GM19463 (cell line): ENCODE results near the gene ORAI2.
A peak's percentile ranks its signal among the peaks of the same experiment; 100 is the strongest.
"Not testable (repeated sequence)": the region's sequence is repeated elsewhere in the genome, so short reads cannot be mapped to it uniquely, and the experiment has no call there.

Experiments
- ATAC-seq: cut with Tn5 transposase; IDR thresholded peaks from one replicate; pipeline ENCODE4 v1.9.1; 2021; ENCODE audit warnings: mild to moderate bottlenecking, moderate library complexity; ENCODE audit not compliant: unreplicated experiment

Gene ORAI2

GRCh38 chr7:102445674-102446071 is 12.3 kb downstream of the ORAI2 start:
- no peak for ATAC-seq

- ATAC-seq = no peak
Observed at GRCh38 chr7:102446387-102447156, 13.2 kb downstream of the ORAI2 start.

GRCh38 chr7:102447311-102447710 is 13.9 kb downstream of the ORAI2 start:
- no peak for ATAC-seq

GRCh38 chr7:102449136-102449535 is 15.8 kb downstream of the ORAI2 start:
- ATAC-seq = no peak

- ATAC-seq = peak; percentile 65
Observed at GRCh38 chr7:102450242-102450641, 16.9 kb downstream of the ORAI2 start.

GRCh38 chr7:102451371-102452054 is 18.1 kb downstream of the ORAI2 start:
- ATAC-seq = no peak

- ATAC-seq = no peak
Observed at GRCh38 chr7:102452451-102452850, 19.1 kb downstream of the ORAI2 start.

GRCh38 chr7:102453319-102453718 is 19.9 kb downstream of the ORAI2 start:
- ATAC-seq = no peak

GRCh38 chr7:102454468-102454867 is 21.1 kb downstream of the ORAI2 start:
- ATAC-seq = no peak

GRCh38 chr7:102454932-102455331 is 21.6 kb downstream of the ORAI2 start:
- not testable (repeated sequence) for ATAC-seq

GRCh38 chr7:102455596-102455995 is 22.2 kb downstream of the ORAI2 start:
- ATAC-seq = no peak

GRCh38 chr7:102456327-102456726 is 23.0 kb downstream of the ORAI2 start:
- ATAC-seq = no peak

- no peak for ATAC-seq
Observed at GRCh38 chr7:102457352-102457924, 24.1 kb downstream of the ORAI2 start.

GRCh38 chr7:102459221-102459844 is 26.0 kb downstream of the ORAI2 start:
- no peak for ATAC-seq

- ATAC-seq = no peak
Observed at GRCh38 chr7:102460467-102460866, 27.1 kb downstream of the ORAI2 start.

- ATAC-seq = no peak
Observed at GRCh38 chr7:102463841-102464576, 30.6 kb downstream of the ORAI2 start.

GRCh38 chr7:102464577-102465280 is 31.4 kb downstream of the ORAI2 start, which contains the start of the genes ALKBH4 and LRWD1:
Gene ALKBH4, minus strand, starts transcription at chr7:102464863. Its CDS starts 27 bp downstream, at chr7:102464836.
Gene LRWD1, plus strand, starts transcription at chr7:102464984. Its CDS starts 97 bp downstream, at chr7:102465081.
- ATAC-seq = peak; percentile 94

- ATAC-seq = no peak
Observed at GRCh38 chr7:102466097-102466496, 32.7 kb downstream of the ORAI2 start.

- no peak for ATAC-seq
Observed at GRCh38 chr7:102467581-102468477, 34.5 kb downstream of the ORAI2 start.
